ENCODE results near the gene FBXO21.

- no peak for TF ChIP-seq CTCF (IDR thresholded peaks at IDR 0.05; ENCODE audit: insufficient read depth, low read depth, low read length)
- TF ChIP-seq EZH2 (IDR thresholded peaks at IDR 0.05; ENCODE audit: insufficient read depth, low read length) = no peak
These were observed 45.0 kb upstream of the FBXO21 start for GRCh38 chr12:117235261-117235660.

Measured in astrocyte (in vitro differentiated cells and primary cell).